HG02973 (cell line): Measurements from ENCODE around the gene RPS6KA5.
A peak's percentile ranks its signal among the peaks of the same experiment; 100 is the strongest.

Experiments used
- ATAC-seq: cut with Tn5 transposase; IDR thresholded peaks from one replicate; pipeline ENCODE4 v1.9.1; 2021; ENCODE audit warnings: moderate library complexity; ENCODE audit not compliant: unreplicated experiment

RPS6KA5 gene

DNA sequence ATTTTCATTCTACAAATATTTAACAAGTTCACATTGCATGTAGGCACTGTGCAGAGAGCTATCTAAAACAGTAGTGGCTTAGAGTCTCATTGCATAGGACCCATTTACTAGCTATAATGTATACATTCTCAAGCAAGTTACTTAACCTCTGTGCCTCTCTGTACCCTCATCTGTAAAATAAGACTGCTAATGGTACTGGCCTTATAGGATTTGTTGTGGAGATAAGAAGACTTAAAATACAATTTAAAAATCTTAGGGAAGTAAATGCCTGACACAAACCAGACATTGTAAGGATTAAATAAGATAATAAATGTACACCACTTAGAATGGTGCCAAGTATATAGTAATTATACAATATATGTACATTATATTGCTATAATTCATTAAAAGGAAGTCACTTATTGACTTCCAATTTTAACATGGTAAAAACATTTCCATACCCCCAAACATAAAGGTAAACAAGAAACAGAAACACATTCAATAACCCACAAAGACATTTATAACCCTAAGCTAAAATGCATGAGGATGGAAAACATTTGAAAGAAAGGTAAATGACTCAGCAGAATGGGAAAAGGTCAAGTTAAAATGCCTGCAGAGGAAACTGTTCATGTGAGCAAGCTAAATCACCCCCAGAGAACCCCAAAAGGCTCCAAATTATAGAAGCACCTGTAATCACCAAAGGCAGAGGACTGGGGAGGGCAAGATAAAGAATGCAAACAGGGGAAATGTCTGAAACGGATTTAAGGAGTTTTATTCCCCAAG, 30.8 kb downstream of the RPS6KA5 start:
- ATAC-seq = no peak

DNA sequence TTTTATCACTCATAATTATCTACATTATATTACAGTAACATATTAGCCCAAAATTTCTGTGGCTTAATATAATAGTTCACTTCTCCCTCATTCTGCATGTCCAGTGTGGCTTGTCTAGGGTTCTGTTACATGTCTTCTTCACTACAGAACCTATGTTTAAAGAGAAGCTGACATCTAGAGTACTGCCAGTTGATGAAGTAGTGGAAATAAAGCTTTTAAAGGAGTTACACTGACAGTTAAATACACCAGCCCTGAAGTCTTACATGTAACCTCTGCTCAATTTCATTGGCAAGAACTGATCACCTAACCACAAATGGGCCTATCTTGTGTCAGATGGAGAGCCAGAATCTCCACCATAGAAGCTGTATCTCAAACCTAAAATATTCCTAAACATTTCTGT, 32.9 kb downstream of the RPS6KA5 start:
- ATAC-seq = no peak

DNA sequence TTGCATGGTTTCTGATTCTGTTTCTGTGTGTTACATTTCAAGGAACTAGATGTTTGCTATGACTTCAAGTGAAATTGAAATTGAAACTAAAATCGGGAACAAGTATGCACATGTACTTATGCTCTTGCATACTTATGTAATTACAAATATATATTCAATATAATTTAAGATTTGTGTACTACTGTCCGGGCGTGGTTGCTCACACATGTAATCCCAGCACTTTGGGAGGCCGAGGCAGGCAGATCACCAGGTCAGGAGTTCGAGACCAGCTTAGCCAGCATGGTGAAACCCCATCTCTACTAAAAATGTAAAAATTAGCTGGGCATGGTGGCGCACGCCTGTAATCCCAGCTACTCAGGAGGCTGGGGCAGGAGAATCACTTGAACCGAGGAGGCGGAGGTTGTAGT, 37.8 kb downstream of the RPS6KA5 start:
- peak; percentile 93 for ATAC-seq

DNA sequence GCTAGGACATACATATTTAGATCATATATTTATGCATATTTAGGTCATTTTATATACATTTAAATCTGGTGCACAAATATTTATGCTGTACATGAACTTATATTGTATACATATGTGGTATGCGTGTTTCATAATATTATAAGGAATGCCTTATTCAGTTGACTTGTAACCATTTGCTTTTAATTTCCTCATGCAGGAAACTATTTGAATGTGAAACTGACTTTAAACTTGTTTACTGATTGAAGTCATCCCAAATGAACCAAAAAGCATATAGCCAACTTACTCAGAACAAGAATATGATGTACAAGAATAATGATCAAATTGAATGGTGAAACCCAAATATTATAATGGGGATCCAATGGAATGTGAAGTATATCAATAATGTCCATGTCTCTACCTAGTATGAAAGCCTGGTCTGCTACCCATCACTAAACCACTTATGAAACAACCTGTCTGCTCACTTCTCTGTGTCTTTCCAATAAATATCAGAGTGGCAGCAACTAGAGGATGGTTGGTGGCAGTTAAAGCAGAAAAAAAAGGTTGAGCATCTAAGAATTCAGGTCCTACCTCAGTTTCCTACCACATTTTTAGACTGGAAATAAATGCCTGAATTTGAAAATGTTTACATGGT, 38.3 kb downstream of the RPS6KA5 start:
- ATAC-seq = peak; percentile 42

GRCh38 chr14:91021115-91021514, 39.3 kb downstream of the RPS6KA5 start:
- no peak for ATAC-seq

- no peak for ATAC-seq
These were observed 40.8 kb downstream of the RPS6KA5 start for GRCh38 chr14:91019673-91020072.

DNA sequence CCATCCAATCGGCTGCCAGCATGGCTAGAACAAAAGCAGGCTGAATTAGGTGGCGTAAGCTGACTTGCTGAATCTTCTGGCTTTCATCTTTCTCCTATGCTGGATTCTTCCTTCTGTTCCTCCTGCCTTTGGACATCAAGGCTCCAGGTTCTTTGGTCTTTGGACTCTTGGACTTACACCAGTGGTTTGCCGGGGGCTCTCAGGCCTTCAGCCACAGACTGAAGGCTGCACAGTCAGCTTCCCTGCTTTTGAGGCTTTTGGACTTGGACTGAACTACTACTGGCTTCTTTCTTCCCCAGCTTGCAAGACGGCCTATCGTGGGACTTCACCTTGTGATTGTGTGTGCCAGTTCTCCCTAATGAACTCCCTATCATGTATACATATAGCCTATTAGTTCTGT, 42.0 kb downstream of the RPS6KA5 start:
- no peak for ATAC-seq

GRCh38 chr14:91016800-91017410, 43.5 kb downstream of the RPS6KA5 start:
- ATAC-seq = no peak

DNA sequence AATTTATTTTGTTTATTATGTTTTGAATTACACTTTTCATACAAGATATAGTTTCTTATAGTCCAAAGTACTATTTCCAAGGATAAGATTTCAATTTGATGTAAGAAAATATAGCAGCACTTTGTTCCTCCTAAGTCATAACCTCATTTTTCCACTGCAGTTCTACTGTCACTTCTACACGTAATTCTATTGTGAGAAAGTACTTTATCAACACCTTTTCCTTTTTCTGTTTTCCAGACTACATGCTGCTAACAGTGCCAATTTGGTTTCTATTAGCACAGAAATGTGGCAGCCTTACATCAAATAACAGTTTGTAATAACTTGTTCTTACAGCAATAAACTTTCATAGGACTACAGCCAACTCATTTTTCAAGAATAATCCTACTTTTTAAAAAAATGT, 45.0 kb downstream of the RPS6KA5 start:
- no peak for ATAC-seq

GRCh38 chr14:91012045-91012444, 48.4 kb downstream of the RPS6KA5 start:
- ATAC-seq = no peak

DNA sequence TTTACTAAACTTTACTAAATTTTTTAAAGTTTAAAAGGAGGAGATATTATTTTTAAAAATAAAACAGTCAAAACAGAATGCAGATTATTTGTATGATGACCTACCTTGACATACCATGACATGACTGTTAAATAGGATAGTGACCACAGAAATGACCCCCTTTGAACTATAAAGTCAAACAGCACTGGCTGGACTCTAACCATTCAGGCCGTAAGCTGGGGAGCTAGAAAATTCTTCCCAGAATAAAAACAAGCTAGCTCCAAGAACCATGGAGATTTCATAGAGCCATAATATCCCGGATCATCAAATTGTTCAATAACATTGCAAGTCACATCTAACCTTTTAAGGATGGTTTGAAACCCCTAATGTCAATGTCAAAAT, 50.3 kb downstream of the RPS6KA5 start:
- no peak for ATAC-seq

DNA sequence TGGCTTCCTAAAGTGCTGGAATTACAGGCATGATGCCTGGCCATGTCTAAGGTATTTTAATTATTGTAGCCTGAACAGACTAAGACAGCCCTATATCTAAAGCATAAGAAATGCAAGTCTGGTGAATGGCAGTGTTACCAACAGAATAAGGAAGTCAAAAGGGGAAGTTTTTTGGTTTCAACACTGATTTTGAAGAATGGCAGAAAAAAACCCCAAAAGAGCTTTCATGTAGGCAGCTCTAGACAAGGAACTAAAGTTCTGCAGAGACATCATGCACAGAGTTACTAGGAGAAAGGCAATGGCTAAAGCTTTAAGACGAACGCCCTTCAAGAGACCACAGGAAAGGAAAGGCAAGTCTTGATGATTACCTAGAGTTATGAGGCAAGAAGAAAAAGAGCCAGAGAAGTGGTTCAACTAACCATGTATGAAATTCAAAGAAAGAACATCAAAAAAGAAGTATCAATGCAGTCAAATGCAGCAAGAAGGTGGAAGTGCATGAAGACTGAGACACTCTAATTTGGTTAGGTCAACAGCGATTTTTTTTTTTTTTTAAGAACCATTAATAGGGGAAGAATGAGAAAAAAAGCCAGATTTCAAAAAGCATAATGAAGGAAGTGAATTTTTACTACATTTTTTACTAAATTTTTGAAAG, 50.8 kb downstream of the RPS6KA5 start:
- ATAC-seq = peak; percentile 90

DNA sequence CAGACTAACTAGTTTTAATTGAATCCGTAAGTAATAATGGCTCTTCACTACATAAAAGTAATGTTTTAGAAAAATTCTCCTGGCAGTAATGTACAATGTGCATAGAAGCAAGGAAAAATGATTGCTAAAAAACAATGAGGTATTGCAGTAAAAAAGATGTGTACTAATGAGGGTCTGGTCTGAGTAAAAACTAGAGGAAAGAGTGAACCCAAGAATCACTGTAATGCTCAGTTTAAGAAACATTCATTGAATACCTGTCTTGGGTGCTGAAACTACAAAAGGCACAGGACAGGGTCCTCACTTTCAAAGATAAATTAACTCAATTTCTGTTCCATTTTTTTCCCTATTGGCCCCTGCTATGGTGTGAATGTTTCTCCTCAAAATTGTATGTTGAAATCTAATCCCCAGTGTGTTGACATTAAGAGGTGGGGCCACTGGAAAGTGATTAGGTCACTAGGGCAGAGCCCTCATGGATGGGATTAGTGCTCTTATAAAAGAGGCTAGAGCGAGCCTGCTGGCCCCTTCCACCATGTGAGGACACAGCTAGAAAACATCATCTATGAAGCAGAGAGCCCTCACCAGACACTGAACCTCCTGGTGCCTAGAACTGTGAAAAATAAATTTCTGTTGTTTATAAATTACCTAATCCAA, 51.6 kb downstream of the RPS6KA5 start:
- no peak for ATAC-seq

DNA sequence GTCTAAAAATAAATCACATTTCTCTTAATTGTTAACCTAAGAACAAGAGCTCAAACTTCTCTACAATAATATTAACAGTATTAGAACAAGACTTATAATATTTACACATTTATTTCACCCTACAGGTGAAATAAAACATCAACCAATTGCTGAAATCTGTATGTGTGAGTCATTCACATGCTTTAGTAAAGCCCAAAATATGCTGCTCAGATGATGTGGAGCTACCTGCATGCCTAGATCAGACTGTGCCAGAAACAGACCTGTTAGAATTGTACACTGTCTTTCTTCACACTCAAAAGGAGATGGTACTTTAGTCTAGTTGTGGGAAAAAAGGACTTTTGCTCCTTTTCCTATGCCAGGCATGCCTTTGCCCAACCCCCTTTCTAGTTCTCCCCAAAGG, 54.7 kb downstream of the RPS6KA5 start:
- no peak for ATAC-seq

DNA sequence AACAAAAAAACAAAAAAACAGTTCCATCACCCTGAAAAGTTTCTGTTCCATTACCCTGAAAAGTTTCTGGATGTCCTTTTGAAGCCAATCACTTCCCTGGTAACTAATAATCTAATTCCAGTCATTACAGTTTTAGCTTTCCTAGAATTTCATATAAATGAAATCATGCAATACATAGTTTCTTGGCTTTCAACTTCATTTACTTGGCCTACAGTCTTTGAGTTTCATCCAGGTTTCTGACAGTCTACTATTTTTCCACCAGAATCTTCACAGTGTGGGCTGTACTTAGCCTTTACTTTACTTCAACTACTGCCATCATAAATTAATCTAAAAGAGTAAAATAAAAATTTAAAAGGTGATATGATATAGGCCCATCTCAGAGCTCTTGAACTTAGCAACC, 55.5 kb downstream of the RPS6KA5 start:
- no peak for ATAC-seq

GRCh38 chr14:90999299-90999698, 61.1 kb downstream of the RPS6KA5 start:
- no peak for ATAC-seq

DNA sequence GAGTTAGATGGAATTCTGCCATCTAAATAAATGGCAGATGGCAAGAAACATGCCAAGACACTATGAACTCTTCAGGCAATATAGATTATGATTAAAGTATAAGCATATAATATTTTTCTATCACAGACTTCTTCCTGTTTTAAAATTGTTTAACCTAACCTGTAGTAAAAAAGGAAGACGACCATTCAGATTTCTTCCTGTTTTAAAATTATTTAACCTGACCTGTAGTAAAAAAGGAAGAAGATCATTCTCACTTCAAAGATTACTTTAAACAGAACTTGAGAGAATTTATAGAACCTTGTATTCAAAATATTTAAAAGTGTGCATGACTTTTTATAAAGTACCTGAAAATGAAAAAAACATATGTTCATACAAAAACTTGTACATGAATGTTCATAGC, 63.5 kb downstream of the RPS6KA5 start:
- no peak for ATAC-seq

DNA sequence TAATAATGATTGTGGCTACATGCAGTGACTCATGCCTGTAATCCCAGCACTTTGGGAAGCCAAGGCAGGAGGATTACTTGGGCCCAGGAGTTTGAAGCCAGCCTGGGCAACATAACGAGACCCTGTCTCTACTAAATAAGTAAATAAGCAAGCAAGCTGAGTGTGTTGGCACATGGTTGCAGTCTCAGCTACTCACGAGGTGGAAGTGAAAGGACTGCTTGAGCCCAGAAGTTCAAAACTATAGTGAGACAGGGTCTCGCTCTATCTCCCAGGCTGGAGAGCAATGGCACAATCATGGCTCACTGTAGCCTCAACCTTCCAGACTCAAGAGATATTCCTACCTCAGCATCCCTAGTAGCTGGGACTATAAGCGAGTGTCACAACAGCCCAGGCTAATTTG, 64.7 kb downstream of the RPS6KA5 start:
- ATAC-seq = no peak

- ATAC-seq = no peak
These were observed 66.6 kb downstream of the RPS6KA5 start for GRCh38 chr14:90993792-90994191.

- ATAC-seq = no peak
These were observed 68.6 kb downstream of the RPS6KA5 start for GRCh38 chr14:90991690-90992443.

DNA sequence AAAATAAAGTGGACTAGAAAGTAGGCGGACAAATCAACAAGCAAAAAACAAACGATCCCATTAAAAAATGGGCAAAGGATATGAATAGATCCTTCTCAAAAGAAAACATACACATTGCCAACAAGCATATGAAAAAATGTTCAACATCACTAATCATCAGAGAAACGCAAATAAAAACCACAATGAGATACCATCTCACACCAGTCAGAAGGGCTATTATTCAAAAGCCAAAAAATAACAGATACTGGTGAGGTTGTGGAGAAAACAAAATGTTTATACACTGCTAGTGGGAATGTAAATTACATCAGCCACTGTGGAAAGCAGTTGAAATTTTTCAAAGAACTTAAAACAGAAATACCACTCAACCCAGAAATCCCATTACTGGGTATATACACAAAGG, 70.3 kb downstream of the RPS6KA5 start:
- ATAC-seq = no peak
